Neural crest cell (in vitro differentiated cells): ENCODE measurements around the gene LPP. TPM values are rescaled to one million over a fixed set of nuclear protein-coding genes. Genes with fewer than 3 reads are reported as not detected.

Source experiments
- DNase-seq: peaks from one replicate; pipeline ENCODE4 v3.0.0; 2021; ENCODE audit warnings: low read depth, mixed read lengths, low spot score
- H3K27ac Mint-ChIP-seq: one replicate; pipeline ENCODE4 v1.8.0; 2021; ENCODE audit warnings: mild to moderate bottlenecking, mixed read lengths; ENCODE audit not compliant: unreplicated experiment
- H3K27me3 Mint-ChIP-seq: 2 replicates; pipeline ENCODE4 v1.8.0; 2021; ENCODE audit warnings: low read depth, mild to moderate bottlenecking, mixed read lengths
- H3K36me3 Mint-ChIP-seq: 2 replicates; pipeline ENCODE4 v1.8.0; 2021; ENCODE audit warnings: low read depth, mild to moderate bottlenecking, mixed read lengths
- H3K4me1 Mint-ChIP-seq: 2 replicates; pipeline ENCODE4 v1.8.0; 2021; ENCODE audit warnings: mixed read lengths
- H3K4me3 Mint-ChIP-seq: one replicate; pipeline ENCODE4 v1.8.0; 2021; ENCODE audit warnings: mild to moderate bottlenecking, mixed read lengths
- H3K9me3 Mint-ChIP-seq: 2 replicates; pipeline ENCODE4 v1.8.0; 2021; ENCODE audit warnings: mixed read lengths
- CTCF ChIP-seq: fragments of 200-600 bp; sonication (generic); conservative IDR thresholded peaks from 2 replicates; pipeline ENCODE4 v1.5.0; 2021; ENCODE audit warnings: antibody characterized with exemption, mild to moderate bottlenecking
- total RNA-seq: library from RNA; stranded (reverse); gene quantifications from 2 replicates; pipeline ENCODE4 v1.2.1, GENCODE V29; 2021

Gene LPP
- total RNA-seq, 1 donor from 2014 or later: 38.7 TPM

DNA sequence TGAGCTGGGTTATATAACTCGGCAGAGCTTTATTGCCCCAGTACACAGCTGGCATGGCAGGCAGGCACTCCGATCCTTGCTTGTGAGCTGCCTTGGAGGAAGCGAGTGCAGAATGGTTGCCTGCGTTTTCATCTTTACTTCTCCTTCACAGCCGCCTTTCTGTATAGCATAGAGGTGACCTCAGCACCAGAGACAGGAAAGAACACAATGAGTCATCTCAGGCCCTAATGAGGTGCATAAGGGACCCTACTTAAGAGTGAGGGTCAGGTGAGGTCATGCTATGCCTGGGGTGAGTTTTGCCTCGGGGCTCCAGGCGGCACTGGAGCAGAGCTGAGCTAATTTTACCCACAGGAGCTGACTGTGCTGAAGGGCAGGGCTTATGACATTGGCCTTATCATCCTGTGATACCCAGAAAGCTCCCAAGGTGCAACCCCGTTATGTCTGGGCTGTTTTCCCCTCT lies 43.5 kb downstream of the LPP start:
- no peak overlapping the region for H3K4me3 Mint-ChIP-seq
- no peak for TF ChIP-seq CTCF
- DNase-seq: peak; percentile 12
- H3K27me3 Mint-ChIP-seq: no peaks in the 10 kb centered on the region
- peaks cover 2% of the 10 kb centered on the region for H3K9me3 Mint-ChIP-seq
- H3K4me1 Mint-ChIP-seq: peaks cover 27% of the 10 kb centered on the region
- peaks cover 3% of the 10 kb centered on the region for H3K36me3 Mint-ChIP-seq
- H3K27ac Mint-ChIP-seq: peak overlapping the region; percentile 2

DNA sequence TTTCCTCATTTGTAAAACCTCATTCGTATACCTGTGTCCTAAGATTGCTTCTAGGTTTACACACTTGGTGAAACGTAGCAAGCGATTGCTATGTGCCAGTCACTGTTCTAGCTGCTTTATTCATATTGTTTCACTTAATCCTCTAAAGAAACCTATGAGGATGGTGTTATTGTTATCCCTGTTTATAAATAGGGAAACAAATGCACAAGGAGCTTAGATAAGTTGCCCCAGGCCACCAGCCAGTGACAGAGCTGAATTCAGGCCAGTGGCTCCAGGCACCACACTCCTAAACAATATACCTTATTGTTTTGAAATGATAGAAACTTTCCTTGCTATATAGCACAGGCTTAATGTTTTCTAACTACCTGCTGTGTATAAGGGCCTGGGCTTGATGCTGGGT lies 44.0 kb downstream of the LPP start:
- Mint-ChIP-seq H3K4me1 (peaks cover 31% of the 10 kb centered on the region), H3K27ac (no peak overlapping the region), H3K9me3 (peaks cover 2% of the 10 kb centered on the region), H3K27me3 (no peaks in the 10 kb centered on the region), H3K36me3 (peaks cover 6% of the 10 kb centered on the region), H3K4me3 (no peak overlapping the region)
- TF ChIP-seq CTCF: no peak
- DNase-seq: no peak

GRCh38 chr3:188198760-188199327 lies 44.9 kb downstream of the LPP start:
- H3K4me1 Mint-ChIP-seq: peaks cover 31% of the 10 kb centered on the region
- H3K27ac Mint-ChIP-seq: no peak overlapping the region
- no peak for DNase-seq
- H3K9me3 Mint-ChIP-seq: peaks cover 2% of the 10 kb centered on the region
- peaks cover 6% of the 10 kb centered on the region for H3K36me3 Mint-ChIP-seq
- TF ChIP-seq CTCF: no peak
- H3K27me3 Mint-ChIP-seq: no peaks in the 10 kb centered on the region
- no peak overlapping the region for H3K4me3 Mint-ChIP-seq

GRCh38 chr3:188199386-188199785 lies 45.4 kb downstream of the LPP start:
- Mint-ChIP-seq H3K4me1 (peaks cover 36% of the 10 kb centered on the region), H3K27me3 (no peaks in the 10 kb centered on the region), H3K36me3 (peaks cover 6% of the 10 kb centered on the region), H3K9me3 (peaks cover under 1% of the 10 kb centered on the region), H3K27ac (no peak overlapping the region), H3K4me3 (no peak overlapping the region)
- no peak for DNase-seq
- TF ChIP-seq CTCF: no peak

DNA sequence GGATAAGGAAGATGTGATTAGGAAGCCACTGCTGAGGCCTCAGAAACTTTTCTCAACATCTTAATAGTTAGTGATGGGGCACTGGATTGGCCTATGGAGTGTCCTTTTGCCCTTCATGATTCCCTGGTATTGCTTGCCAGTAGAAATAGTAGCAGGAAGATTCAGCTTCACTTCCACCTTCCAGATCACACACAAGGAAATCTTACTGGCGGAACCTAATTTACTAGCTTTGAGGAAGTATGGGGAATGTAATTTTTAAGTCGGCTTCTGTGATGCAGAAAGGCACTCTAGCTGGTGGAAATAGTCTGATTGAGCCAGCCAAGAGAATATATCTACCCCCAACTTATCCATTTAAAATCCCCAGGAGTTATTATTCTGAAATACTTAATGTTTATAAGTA lies 46.5 kb downstream of the LPP start:
- Mint-ChIP-seq H3K36me3 (peaks cover 6% of the 10 kb centered on the region), H3K4me1 (peaks cover 36% of the 10 kb centered on the region), H3K27me3 (no peaks in the 10 kb centered on the region), H3K27ac (no peak overlapping the region), H3K9me3 (no peaks in the 10 kb centered on the region), H3K4me3 (no peak overlapping the region)
- no peak for DNase-seq
- TF ChIP-seq CTCF: no peak
